ENCODE results near the gene TNFRSF19. TPM values are rescaled to one million over a fixed set of nuclear protein-coding genes. Genes with fewer than 3 reads are reported as not detected.

The TNFRSF19 gene
- total RNA-seq, 1 experiment from 2014 or later: 0.54 TPM

DNA sequence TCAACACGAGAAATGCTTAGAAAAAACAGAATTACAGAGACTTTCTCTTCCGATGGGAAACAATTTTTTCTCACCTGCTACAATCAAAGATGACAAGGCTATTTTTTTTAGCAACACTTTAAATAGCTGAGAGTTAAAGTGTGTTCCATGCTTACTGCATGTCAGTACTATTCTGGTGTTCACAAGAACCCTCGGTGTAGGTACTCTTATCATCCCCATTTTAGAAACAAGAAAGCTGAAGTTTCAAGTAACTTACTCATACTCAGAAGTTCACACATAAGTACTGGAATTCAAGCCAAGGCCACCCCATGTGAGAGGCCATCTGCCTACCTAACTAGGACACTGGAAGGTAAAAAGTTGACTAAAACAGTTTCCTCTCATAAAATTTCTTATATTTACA lies 9.0 kb upstream of the TNFRSF19 start:
- BruUV-seq (replicated peaks): no TSS peak

DNA sequence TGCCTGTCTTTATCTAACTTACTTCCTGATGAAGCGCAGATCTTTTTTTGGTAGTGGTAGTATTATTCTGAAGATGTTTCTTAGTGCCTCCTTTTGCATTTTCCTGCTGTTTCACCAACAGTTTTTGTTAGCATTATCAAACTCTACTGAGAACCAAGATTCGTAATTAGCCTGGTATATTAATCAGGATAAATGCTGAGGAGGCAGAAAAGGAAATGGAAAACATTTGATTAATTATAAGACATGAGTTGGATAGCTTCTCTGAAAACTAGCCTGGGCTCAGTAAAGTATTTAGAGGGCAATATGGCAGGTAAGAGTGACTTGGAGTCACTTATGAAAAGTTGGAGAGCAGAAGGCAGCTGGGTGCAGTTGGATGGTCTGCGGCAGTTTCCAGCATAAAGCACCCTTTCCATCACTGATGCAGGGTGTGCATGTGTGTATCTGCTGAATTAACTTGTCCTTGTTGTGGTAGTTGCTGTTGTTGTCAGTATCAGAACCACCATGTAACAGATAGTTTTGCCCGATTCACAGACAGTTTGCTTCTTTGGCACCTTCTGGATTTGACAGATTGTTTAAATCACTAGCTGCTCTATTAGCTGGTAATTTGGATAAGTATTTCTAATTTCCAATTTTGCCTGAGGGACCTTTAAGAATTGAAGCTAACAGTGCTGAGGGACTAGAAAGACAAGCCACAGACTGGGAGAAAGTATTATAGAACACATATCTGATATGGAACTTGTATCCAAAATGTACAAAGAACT lies 6.9 kb upstream of the TNFRSF19 start:
- Histone ChIP-seq H3K4me1 (ENCODE audit: control insufficient read depth, insufficient read depth, low read length) (no peaks in the 10 kb centered on the region), H3K36me3 (ENCODE audit: control insufficient read depth, insufficient read depth, low read length) (no peaks in the 10 kb centered on the region), H3K9me3 (ENCODE audit: control insufficient read depth, insufficient read depth, low read depth, low read length) (no peaks in the 10 kb centered on the region), H3K4me3 (ENCODE audit: low read depth in 2 of 2, low read length in 2 of 2) (no peak overlapping the region), H3K27me3 (ENCODE audit: control insufficient read depth, insufficient read depth, low read length) (no peaks in the 10 kb centered on the region), H3K27ac (ENCODE audit: low read length) (no peak overlapping the region)
- BruUV-seq (replicated peaks): no TSS peak
- no peak for ATAC-seq
- ChIA-PET CTCF (no interaction called here), POLR2A (no interaction called here)
- DNase-seq (ENCODE audit: low read depth, low spot score): no peak
- intact Hi-C loops (cut with micrococcal nuclease; ENCODE audit: unreplicated experiment) (loop anchor here (10.0 kb wide), 1 partner anchor 98 kb away; no protein-coding TSS in a partner anchor), in situ Hi-C loops (cut with HindIII; ENCODE audit: low pct_unique_long_range_greater_than_20kb, low sequenced_read_pairs) (no loop called here)
- no peak for TF ChIP-seq POLR2AphosphoS5 (IDR thresholded peaks at IDR 0.05; ENCODE audit: low read depth, low read length)

More for the DNA sequence above, 9.0 kb upstream of the TNFRSF19 start:
- ATAC-seq (no peak), DNase-seq (ENCODE audit: low read depth, low spot score) (no peak)
- Histone ChIP-seq H3K4me1 (ENCODE audit: control insufficient read depth, insufficient read depth, low read length) (no peaks in the 10 kb centered on the region), H3K9me3 (ENCODE audit: control insufficient read depth, insufficient read depth, low read depth, low read length) (no peaks in the 10 kb centered on the region), H3K27me3 (ENCODE audit: control insufficient read depth, insufficient read depth, low read length) (no peaks in the 10 kb centered on the region), H3K27ac (ENCODE audit: low read length) (no peak overlapping the region), H3K36me3 (ENCODE audit: control insufficient read depth, insufficient read depth, low read length) (no peaks in the 10 kb centered on the region), H3K4me3 (ENCODE audit: low read depth in 2 of 2, low read length in 2 of 2) (no peak overlapping the region)
- intact Hi-C loops (cut with micrococcal nuclease; ENCODE audit: unreplicated experiment): loop anchor here (10.0 kb wide), 1 partner anchor 96 kb away; no protein-coding TSS in a partner anchor
- in situ Hi-C loops (cut with HindIII; ENCODE audit: low pct_unique_long_range_greater_than_20kb, low sequenced_read_pairs): no loop called here
- ChIA-PET CTCF (no interaction called here), POLR2A (no interaction called here)
- no peak for TF ChIP-seq SIN3A (IDR thresholded peaks at IDR 0.05; ENCODE audit: borderline replicate concordance, insufficient read depth, low read depth, low read length)
- no peak for TF ChIP-seq REST (IDR thresholded peaks at IDR 0.05; ENCODE audit: insufficient read depth in 1 of 2, low read depth in 2 of 2, low read length in 1 of 2)
- TF ChIP-seq CTCF (IDR thresholded peaks at IDR 0.05): no peak
- TF ChIP-seq POLR2AphosphoS5 (IDR thresholded peaks at IDR 0.05; ENCODE audit: low read depth, low read length): no peak
- TF ChIP-seq TCF7L2 (IDR thresholded peaks at IDR 0.05; ENCODE audit: low read depth, low read length): no peak

DNA sequence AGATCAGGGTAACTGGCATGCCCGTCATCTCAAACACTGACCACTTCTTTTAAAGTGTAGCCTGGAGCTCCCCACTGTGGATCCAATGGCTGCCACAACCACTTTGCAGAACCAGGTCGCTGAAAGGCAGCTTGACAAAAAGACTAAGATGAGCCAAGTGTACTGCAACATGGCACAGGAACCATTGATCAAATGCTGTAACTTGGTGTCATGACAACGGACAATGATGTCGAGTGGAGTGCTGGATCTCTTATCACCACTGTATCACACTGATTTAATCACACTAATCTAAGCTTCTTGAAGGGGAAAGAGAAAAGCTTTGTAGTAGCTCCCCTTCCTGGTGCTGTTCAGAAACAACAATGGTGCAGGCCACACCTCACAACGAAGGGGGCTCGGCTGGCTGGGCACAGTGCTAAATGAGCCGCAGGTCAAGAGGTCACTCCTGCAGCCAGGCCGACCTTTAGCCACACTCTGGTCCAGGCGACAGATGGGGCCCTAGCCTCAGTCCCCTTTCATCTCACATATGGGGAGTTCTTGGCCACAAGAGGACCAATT lies 2.2 kb upstream of the TNFRSF19 start:
- CTCF ChIA-PET: interaction anchor here (0.5 kb wide), 1 partner anchor 55 kb away, joined by 3 read pairs; no protein-coding TSS in a partner anchor
- Histone ChIP-seq H3K9me3 (ENCODE audit: control insufficient read depth, insufficient read depth, low read depth, low read length) (no peaks in the 10 kb centered on the region), H3K27ac (ENCODE audit: low read length) (no peak overlapping the region), H3K4me3 (ENCODE audit: low read depth in 2 of 2, low read length in 2 of 2) (no peak overlapping the region), H3K27me3 (ENCODE audit: control insufficient read depth, insufficient read depth, low read length) (peaks cover 16% of the 10 kb centered on the region), H3K4me1 (ENCODE audit: control insufficient read depth, insufficient read depth, low read length) (no peaks in the 10 kb centered on the region), H3K36me3 (ENCODE audit: control insufficient read depth, insufficient read depth, low read length) (no peaks in the 10 kb centered on the region)
- POLR2A ChIA-PET: no interaction called here
- intact Hi-C loops (cut with micrococcal nuclease; ENCODE audit: unreplicated experiment): loop anchor here (10.0 kb wide), 1 partner anchor 103 kb away; no protein-coding TSS in a partner anchor
- in situ Hi-C loops (cut with HindIII; ENCODE audit: low pct_unique_long_range_greater_than_20kb, low sequenced_read_pairs): no loop called here
- no peak for TF ChIP-seq SIN3A (IDR thresholded peaks at IDR 0.05; ENCODE audit: borderline replicate concordance, insufficient read depth, low read depth, low read length)
- TF ChIP-seq CTCF (IDR thresholded peaks at IDR 0.05): peak; percentile 9; the same call in 1 of the 2 replicates
- TF ChIP-seq TCF7L2 (IDR thresholded peaks at IDR 0.05; ENCODE audit: low read depth, low read length): no peak
- ATAC-seq (no peak), DNase-seq (ENCODE audit: low read depth, low spot score) (no peak)
- BruUV-seq (replicated peaks): no TSS peak

All from Panc1 (cell line).